H1 (cell line): ENCODE data around the gene RALGAPA1. TPM values are rescaled to one million over a fixed set of nuclear protein-coding genes. Genes with fewer than 3 reads are reported as not detected.

Experiments used
- CTCF ChIA-PET: fragments of 300-600 bp; sonication (Branson Sonifier 250); formaldehyde crosslinking; loops from one replicate; lab custom pipeline; 2021; ENCODE audit not compliant: partially characterized antibody; lab: Charles Lee
- POLR2A ChIA-PET: fragments of 300-600 bp; sonication (Branson Sonifier 250); formaldehyde crosslinking; loops from one replicate; lab custom pipeline; 2021; ENCODE audit warnings: inconsistent platforms; ENCODE audit not compliant: partially characterized antibody; lab: Charles Lee
- DNase-seq, 2 experiments: peaks; one replicate each; pipeline versions ENCODE4 v3.0.0 to v3.0.0-alpha.2; 2010 to 2022; ENCODE audit warnings: low spot score in 2 of 2, low read depth in 1 of 2, mixed read lengths in 1 of 2
- FAIRE-seq: peaks from 2 replicates; lab custom pipeline; 2011; peaks lifted over from hg19 to GRCh38; lab: Jason Lieb, UNC
- H2AFZ ChIP-seq: 2 replicates; pipeline ENCODE4 v1.8.1; 2012; ENCODE audit warnings: low read length, inconsistent platforms
- H2AK5ac ChIP-seq: 2 replicates; pipeline ENCODE4 v1.6.1; 2013; ENCODE audit warnings: low read depth, low read length
- H2BK120ac ChIP-seq: replicated peaks from 2 replicates; pipeline ENCODE3; 2013; ENCODE audit warnings: low read depth, low read length, inconsistent platforms
- H2BK12ac ChIP-seq: 2 replicates; pipeline ENCODE4 v1.6.1; 2013; ENCODE audit warnings: low read depth, low read length
- H2BK15ac ChIP-seq: 2 replicates; pipeline ENCODE4 v1.6.1; 2013; ENCODE audit warnings: low read length
- H2BK20ac ChIP-seq: 2 replicates; pipeline ENCODE4 v1.6.1; 2013; ENCODE audit warnings: low read length
- H2BK5ac ChIP-seq: 2 replicates; pipeline ENCODE4 v1.6.1; 2013; ENCODE audit warnings: low read depth, low read length
- H3K14ac ChIP-seq: 2 replicates; pipeline ENCODE4 v1.6.1; 2013; ENCODE audit warnings: inconsistent platforms; ENCODE audit not compliant: insufficient read length
- H3K18ac ChIP-seq: 2 replicates; pipeline ENCODE4 v1.6.1; 2013; ENCODE audit warnings: low read length; ENCODE audit errors: extremely low read depth
- H3K23ac ChIP-seq: 2 replicates; pipeline ENCODE4 v1.6.1; 2013; ENCODE audit warnings: inconsistent platforms; ENCODE audit not compliant: insufficient read length
- H3K23me2 ChIP-seq: 2 replicates; pipeline ENCODE4 v1.6.1; 2013; ENCODE audit warnings: low read depth, low read length
- H3K27ac ChIP-seq: 2 replicates; pipeline ENCODE4 v1.6.1; 2011; ENCODE audit warnings: low read depth, low read length, inconsistent platforms
- H3K27me3 ChIP-seq, 4 experiments: replicated peaks in 1 of 4; 1 replicate in 1 of 4; 2 replicates in 3 of 4; pipeline versions ENCODE4 v1.6.1 to v1.8.1; 2011 to 2013; ENCODE audit warnings: low read length in 3 of 4, mild to moderate bottlenecking in 3 of 4, inconsistent platforms in 2 of 4, mixed read lengths in 2 of 4, moderate library complexity in 1 of 4; ENCODE audit not compliant: control insufficient read depth in 3 of 4, insufficient read depth in 3 of 4; ENCODE audit errors: extremely low read depth in 1 of 4
- H3K36me3 ChIP-seq, 4 experiments: 2 replicates each; pipeline versions ENCODE4 v1.6.1 to v1.8.1; 2011 to 2013; ENCODE audit warnings: mild to moderate bottlenecking in 4 of 4, low read length in 3 of 4, moderate library complexity in 2 of 4, control low read depth in 1 of 4, inconsistent platforms in 1 of 4; ENCODE audit not compliant: insufficient read depth in 4 of 4, control insufficient read depth in 2 of 4
- H3K4ac ChIP-seq: replicated peaks from 2 replicates; pipeline ENCODE3; 2013; ENCODE audit warnings: low read length, low read depth, mixed read lengths, inconsistent platforms; ENCODE audit not compliant: insufficient read length
- H3K4me1 ChIP-seq, 4 experiments: replicated peaks in 1 of 4; 1 replicate in 1 of 4; 2 replicates in 3 of 4; pipeline versions ENCODE4 v1.6.1 to v1.8.1; 2011 to 2013; ENCODE audit warnings: low read length in 3 of 4, inconsistent platforms in 2 of 4, mixed read lengths in 1 of 4; ENCODE audit not compliant: insufficient read depth in 4 of 4, control insufficient read depth in 3 of 4
- H3K4me2 ChIP-seq, 2 experiments: 2 replicates each; pipeline versions ENCODE4 v1.6.1 to v1.8.1; 2011 to 2013; ENCODE audit warnings: low read depth in 2 of 2, low read length in 2 of 2, control low read depth in 1 of 2, inconsistent platforms in 1 of 2, mild to moderate bottlenecking in 1 of 2; ENCODE audit not compliant: insufficient read depth in 1 of 2
- H3K4me3 ChIP-seq, 4 experiments: fragments of 200-600, 300-600 bp in 1 of 4; sonication (generic), shearing (Covaris generic), sonication (Bioruptor Twin) in 1 of 4; 2 replicates each; pipeline versions ENCODE4 v1.5.1 to v1.8.1; 2011 to 2016; ENCODE audit warnings: low read length in 4 of 4, low read depth in 3 of 4, control low read depth in 2 of 4, inconsistent platforms in 2 of 4, mild to moderate bottlenecking in 2 of 4, mixed read lengths in 1 of 4, moderate library complexity in 1 of 4; ENCODE audit not compliant: insufficient read depth in 2 of 4; ENCODE audit errors: extremely low read depth in 1 of 4
- H3K56ac ChIP-seq: replicated peaks from 2 replicates; pipeline ENCODE3; 2013; ENCODE audit warnings: low read depth, mild to moderate bottlenecking, mixed read lengths, low read length, inconsistent platforms; ENCODE audit not compliant: insufficient read length
- H3K79me1 ChIP-seq: 2 replicates; pipeline ENCODE4 v1.6.1; 2013; ENCODE audit warnings: low read depth, low read length, control low read depth
- H3K79me2 ChIP-seq, 2 experiments: 2 replicates each; pipeline versions ENCODE4 v1.6.1 to v1.8.1; 2012 to 2013; ENCODE audit warnings: low read length in 2 of 2, mild to moderate bottlenecking in 2 of 2, inconsistent platforms in 1 of 2; ENCODE audit not compliant: insufficient read depth in 2 of 2, control insufficient read depth in 1 of 2
- H3K9ac ChIP-seq, 4 experiments: replicated peaks in 1 of 4; 1 replicate in 1 of 4; 2 replicates in 3 of 4; pipeline versions ENCODE4 v1.6.1 to v1.8.1; 2011 to 2013; ENCODE audit warnings: low read depth in 3 of 4, low read length in 3 of 4, control low read depth in 2 of 4, mild to moderate bottlenecking in 2 of 4, moderate library complexity in 2 of 4, inconsistent platforms in 1 of 4; ENCODE audit errors: extremely low read depth in 1 of 4
- H3K9me3 ChIP-seq, 2 experiments: 2 replicates each; pipeline versions ENCODE4 v1.6.1 to v1.8.1; 2012 to 2013; ENCODE audit warnings: mild to moderate bottlenecking in 2 of 2, moderate library complexity in 2 of 2, control low read depth in 1 of 2, inconsistent platforms in 1 of 2, low read depth in 1 of 2, low read length in 1 of 2, mixed read lengths in 1 of 2; ENCODE audit not compliant: insufficient read depth in 2 of 2
- H4K20me1 ChIP-seq, 2 experiments: replicated peaks in 1 of 2; 2 replicates each; pipeline versions ENCODE3 to v1.8.1; 2011 to 2013; ENCODE audit warnings: inconsistent platforms in 2 of 2, low read length in 2 of 2, mild to moderate bottlenecking in 1 of 2; ENCODE audit not compliant: insufficient read depth in 2 of 2, control insufficient read depth in 1 of 2
- H4K5ac ChIP-seq: 2 replicates; pipeline ENCODE4 v1.6.1; 2013; ENCODE audit warnings: low read length, low read depth, mixed read lengths, inconsistent platforms; ENCODE audit not compliant: insufficient read length
- H4K8ac ChIP-seq: 2 replicates; pipeline ENCODE4 v1.8.0; 2013; ENCODE audit warnings: mild to moderate bottlenecking, moderate library complexity, low read length, inconsistent platforms; ENCODE audit not compliant: insufficient read depth; ENCODE audit errors: extremely low read depth
- H4K91ac ChIP-seq: replicated peaks from 2 replicates; pipeline ENCODE3; 2013; ENCODE audit warnings: low read length, mixed read lengths, inconsistent platforms; ENCODE audit not compliant: insufficient read length
- JUND ChIP-seq: IDR thresholded peaks from 2 replicates; pipeline ENCODE4 v1.6.1; 2011; ENCODE audit warnings: mild to moderate bottlenecking, improper control_type of control experiment, low read length
- POLR2AphosphoS5 ChIP-seq: IDR thresholded peaks from 2 replicates; pipeline ENCODE4 v1.6.1; 2011; ENCODE audit warnings: low read depth, low read length
- RBBP5 ChIP-seq: IDR thresholded peaks from 2 replicates; pipeline ENCODE4 v1.7.1; 2012; ENCODE audit warnings: low read depth, mild to moderate bottlenecking, inconsistent platforms, low read length, moderate library complexity, borderline replicate concordance
- SP1 ChIP-seq: IDR thresholded peaks from 2 replicates; pipeline ENCODE4 v1.6.1; 2011; ENCODE audit warnings: low read depth, low read length
- TAF7 ChIP-seq: optimal IDR thresholded peaks from 2 replicates; pipeline ENCODE3; 2011; ENCODE audit warnings: low read depth, mild to moderate bottlenecking, inconsistent platforms, low read length, moderate library complexity, borderline replicate concordance
- YY1 ChIP-seq: IDR thresholded peaks from 2 replicates; pipeline ENCODE4 v1.6.1; 2011; ENCODE audit warnings: low read depth, mild to moderate bottlenecking, low read length
- polyA plus RNA-seq, 7 experiments: library from polyadenylated mRNA; depleted of rRNA in 3 of 7; stranded (reverse) in 5 of 7; unstranded in 2 of 7; fragments of >200 nt in 5 of 7; fragments of 200-250 nt in 2 of 7; gene quantifications; 1 replicate in 5 of 7; 2 replicates in 1 of 7; 4 replicates in 1 of 7; pipeline versions ENCODE4 v1.2.1 to v1.2.3, GENCODE V29; 2011 to 2013; ENCODE audit warnings: missing spikeins in 2 of 7, mixed read lengths in 2 of 7
- total RNA-seq: library from RNA; stranded (reverse); fragmentation: NEBNext Ultra II Directional; extraction: Animal tissue kit (Norgen Biotek cat#: 25700); gene quantifications from 2 replicates; pipeline ENCODE4 v1.2.1, GENCODE V29; 2021

RALGAPA1 gene
- total and polyA plus RNA-seq, 2 of the 8 experiments (the other 6 are each of a cell fraction or from before 2014, with no cell fraction given), result 4.2 to 26.7 TPM

GRCh38 chr14:35704793-35705493 is 104.2 kb downstream of the RALGAPA1 start:
- no peak overlapping the region for H3K18ac ChIP-seq
- no peaks in the 10 kb centered on the region for H3K4me1 ChIP-seq
- H4K20me1 ChIP-seq, result no peaks in the 10 kb centered on the region
- H3K36me3 ChIP-seq, result no peaks in the 10 kb centered on the region
- H2BK5ac ChIP-seq, result no peak overlapping the region
- CTCF ChIA-PET, result interaction anchor here (0.7 kb wide), 1 partner anchor 13 kb away, joined by 3 read pairs; no protein-coding TSS in a partner anchor
- no peak overlapping the region for H3K27ac ChIP-seq
- no peak for DNase-seq
- no peak overlapping the region for H3K4ac ChIP-seq
- H3K23ac ChIP-seq, result no peak overlapping the region
- no peak for FAIRE-seq
- no peak overlapping the region for H3K14ac ChIP-seq
- POLR2A ChIA-PET, result no interaction called here
- no peaks in the 10 kb centered on the region for H3K23me2 ChIP-seq
- no peaks in the 10 kb centered on the region for H3K27me3 ChIP-seq
- no peak overlapping the region for H3K4me2 ChIP-seq
- H3K79me2 ChIP-seq, result no peaks in the 10 kb centered on the region
- H3K79me1 ChIP-seq, result no peaks in the 10 kb centered on the region
- H2BK120ac ChIP-seq, result no peak overlapping the region
- no peak overlapping the region for H2BK15ac ChIP-seq
- no peak overlapping the region for H3K56ac ChIP-seq
- H4K5ac ChIP-seq, result no peak overlapping the region
- H2AFZ ChIP-seq, result no peak overlapping the region
- H4K91ac ChIP-seq, result no peak overlapping the region
- H3K9ac ChIP-seq, result no peak overlapping the region
- H4K8ac ChIP-seq, result no peak overlapping the region
- no peak overlapping the region for H3K4me3 ChIP-seq
- no peak overlapping the region for H2BK20ac ChIP-seq
- H3K9me3 ChIP-seq, result no peaks in the 10 kb centered on the region
- H2BK12ac ChIP-seq, result no peak overlapping the region
- no peak overlapping the region for H2AK5ac ChIP-seq
- TF ChIP-seq RBBP5 (no peak), YY1 (no peak), JUND (no peak), SP1 (no peak), TAF7 (no peak), POLR2AphosphoS5 (no peak)
